NT2/D1 (cell line): Measurements from ENCODE around the gene MMP11.
"Not testable (repeated sequence)": the region's sequence is repeated elsewhere in the genome, so short reads cannot be mapped to it uniquely, and the experiment has no call there.

Experiments
- DNase-seq: peaks from one replicate; pipeline ENCODE4 v3.0.0-alpha.2; 2011; ENCODE audit warnings: low read depth, low spot score
- H3K27me3 ChIP-seq: 2 replicates; pipeline ENCODE4 v1.6.0; 2011; ENCODE audit warnings: mild to moderate bottlenecking; ENCODE audit not compliant: insufficient read length, insufficient read depth
- H3K36me3 ChIP-seq: 2 replicates; pipeline ENCODE4 v1.6.1; 2011; ENCODE audit warnings: mild to moderate bottlenecking, low read length, mixed read lengths; ENCODE audit not compliant: insufficient read depth, insufficient read length
- H3K4me1 ChIP-seq: 2 replicates; pipeline ENCODE4 v1.5.1; 2011; ENCODE audit not compliant: insufficient read depth, insufficient read length
- H3K4me3 ChIP-seq: 2 replicates; pipeline ENCODE4 v1.5.1; 2011; ENCODE audit warnings: low read depth; ENCODE audit not compliant: insufficient read length
- H3K9ac ChIP-seq: 2 replicates; pipeline ENCODE4 v1.6.0; 2011; ENCODE audit warnings: low read depth; ENCODE audit not compliant: insufficient read length
- H3K9me3 ChIP-seq: 2 replicates; pipeline ENCODE4 v1.5.1; 2011; ENCODE audit warnings: mild to moderate bottlenecking, low read length; ENCODE audit not compliant: insufficient read depth
- SUZ12 ChIP-seq: IDR thresholded peaks from 2 replicates; pipeline ENCODE4 v1.6.1; 2011; ENCODE audit not compliant: insufficient read length, insufficient read depth; ENCODE audit errors: extremely low read depth
- YY1 ChIP-seq: IDR thresholded peaks from 2 replicates; pipeline ENCODE4 v1.6.1; 2011; ENCODE audit not compliant: insufficient read length, insufficient read depth
- ZNF274 ChIP-seq: IDR thresholded peaks from 2 replicates; pipeline ENCODE4 v1.6.1; 2011; ENCODE audit warnings: mild to moderate bottlenecking, low read depth, low read length

The MMP11 gene

GRCh38 chr22:23772649-23773473 lies at the start of gene MMP11:
TSS of gene MMP11 (plus strand) at chr22:23772849. CDS start at chr22:23772871, 22 bp downstream.
- Histone ChIP-seq H3K9ac (peak within 1 kb of the TSS; percentile 70), H3K4me1 (peaks cover 19% of the 10 kb centered on the region), H3K36me3 (no peaks in the 10 kb centered on the region), H3K9me3 (no peaks in the 10 kb centered on the region), H3K4me3 (peak within 1 kb of the TSS; percentile 40), H3K27me3 (peaks cover 39% of the 10 kb centered on the region)
- TF ChIP-seq SUZ12 = no peak
- no peak for TF ChIP-seq ZNF274
- no peak for TF ChIP-seq YY1
- no peak for DNase-seq

- not testable (repeated sequence) for H3K9ac ChIP-seq, H3K4me3 ChIP-seq, H3K27me3 ChIP-seq, H3K36me3 ChIP-seq, H3K9me3 ChIP-seq, DNase-seq, H3K4me1 ChIP-seq
Observed at GRCh38 chr22:23728108-23728507, 44.5 kb upstream of the MMP11 start.

GRCh38 chr22:23737696-23738095 lies 35.0 kb upstream of the MMP11 start:
- no peak for TF ChIP-seq YY1
- TF ChIP-seq SUZ12 = no peak
- no peak for TF ChIP-seq ZNF274
- no peaks in the 10 kb centered on the region for H3K4me1 ChIP-seq
- no peaks in the 10 kb centered on the region for H3K27me3 ChIP-seq
- H3K4me3 ChIP-seq = no peak overlapping the region
- DNase-seq = no peak
- H3K36me3 ChIP-seq = peaks cover 15% of the 10 kb centered on the region
- no peak overlapping the region for H3K9ac ChIP-seq
- H3K9me3 ChIP-seq = no peaks in the 10 kb centered on the region

GRCh38 chr22:23742505-23743264 lies 30.0 kb upstream of the MMP11 start:
- Histone ChIP-seq H3K4me1 (no peaks in the 10 kb centered on the region), H3K9ac (no peak overlapping the region), H3K4me3 (no peak overlapping the region), H3K9me3 (no peaks in the 10 kb centered on the region), H3K27me3 (no peaks in the 10 kb centered on the region), H3K36me3 (peaks cover 42% of the 10 kb centered on the region)
- TF ChIP-seq SUZ12 (no peak), ZNF274 (no peak), YY1 (no peak)
- DNase-seq = no peak

GRCh38 chr22:23743303-23743705 lies 29.3 kb upstream of the MMP11 start:
- H3K4me3 ChIP-seq = no peak overlapping the region
- no peak for DNase-seq
- no peak overlapping the region for H3K9ac ChIP-seq
- H3K4me1 ChIP-seq = no peaks in the 10 kb centered on the region
- H3K27me3 ChIP-seq = no peaks in the 10 kb centered on the region
- H3K36me3 ChIP-seq = peaks cover 42% of the 10 kb centered on the region
- no peak for TF ChIP-seq ZNF274
- no peak for TF ChIP-seq SUZ12
- TF ChIP-seq YY1 = no peak
- H3K9me3 ChIP-seq = no peaks in the 10 kb centered on the region

GRCh38 chr22:23744001-23744400 lies 28.6 kb upstream of the MMP11 start:
- DNase-seq = no peak
- Histone ChIP-seq H3K9ac (no peak overlapping the region), H3K36me3 (peaks cover 42% of the 10 kb centered on the region), H3K4me1 (no peaks in the 10 kb centered on the region), H3K4me3 (no peak overlapping the region), H3K9me3 (no peaks in the 10 kb centered on the region), H3K27me3 (no peaks in the 10 kb centered on the region)
- TF ChIP-seq ZNF274 (no peak), YY1 (no peak), SUZ12 (no peak)

GRCh38 chr22:23744485-23744884 lies 28.2 kb upstream of the MMP11 start:
- no peak for DNase-seq
- Histone ChIP-seq H3K27me3 (no peaks in the 10 kb centered on the region), H3K4me1 (no peaks in the 10 kb centered on the region), H3K4me3 (no peak overlapping the region), H3K9ac (no peak overlapping the region), H3K9me3 (no peaks in the 10 kb centered on the region), H3K36me3 (peaks cover 42% of the 10 kb centered on the region)
- TF ChIP-seq SUZ12 = no peak
- no peak for TF ChIP-seq YY1
- TF ChIP-seq ZNF274 = no peak
